Body of pancreas (tissue), 4 donors: ENCODE data around the gene RAB30.

ENCODE experiments used
- CTCF ChIP-seq, 7 experiments: fragments of 450-650 bp in 4 of 7; fragments of 200-600 bp in 3 of 7; sonication (generic) in 3 of 7; IDR thresholded peaks; one replicate each; pipeline ENCODE4 v1.5.1; 2016 to 2019; ENCODE audit warnings: antibody characterized with exemption in 7 of 7
- POLR2A ChIP-seq, 3 donors: fragments of 450-650 bp; IDR thresholded peaks; one replicate each; pipeline ENCODE4 v1.6.1; 2016; ENCODE audit warnings: antibody characterized with exemption in 3 of 3, mild to moderate bottlenecking in 2 of 3

GRCh38 chr11:82976786-82977185 lies 94.9 kb downstream of the RAB30 start:
- TF ChIP-seq POLR2A (IDR thresholded peaks at IDR 0.05) (no peak), CTCF (IDR thresholded peaks at IDR 0.05) (no peak)
